Activated T-cell treated with anti-CD3 and anti-CD28 coated beads, Interleukin-2, amount 50 U/mL, for 48 hours (primary cell): Measurements from ENCODE around the gene RNF14.
A peak's percentile ranks its signal among the peaks of the same experiment; 100 is the strongest.

Source experiments
- DNase-seq, 2 experiments: peaks; one replicate each; pipeline ENCODE4 v3.0.0-alpha.2; 2020

RNF14 gene

GRCh38 chr5:141986072-141986471 is 17.2 kb downstream of the RNF14 start:
- DNase-seq = no peak

GRCh38 chr5:141989720-141990119 is 20.8 kb downstream of the RNF14 start:
- no peak for DNase-seq

GRCh38 chr5:141992349-141992963 is 23.6 kb downstream of the RNF14 start:
- DNase-seq = peak; percentile 83 to 87

GRCh38 chr5:141994511-141995136 is 25.7 kb downstream of the RNF14 start:
- DNase-seq = no peak

GRCh38 chr5:141995656-141996055 is 26.8 kb downstream of the RNF14 start:
- DNase-seq = no peak

- no peak for DNase-seq
Observed at GRCh38 chr5:141997358-141997960, 28.6 kb downstream of the RNF14 start.

- DNase-seq = no peak
Observed at GRCh38 chr5:142000173-142000572, 31.3 kb downstream of the RNF14 start.

- DNase-seq = peak in 1 of 2 experiments; percentile 35
Observed at GRCh38 chr5:142000704-142001484, 32.0 kb downstream of the RNF14 start.

GRCh38 chr5:142003266-142003800 is 34.4 kb downstream of the RNF14 start:
- DNase-seq = no peak

GRCh38 chr5:142006363-142007236 is 37.7 kb downstream of the RNF14 start:
- DNase-seq = peak in 1 of 2 experiments; percentile 38

GRCh38 chr5:142007237-142007544 is 38.3 kb downstream of the RNF14 start:
- DNase-seq = peak in 1 of 2 experiments; percentile 25

- no peak for DNase-seq
Observed at GRCh38 chr5:142008813-142009212, 39.9 kb downstream of the RNF14 start.

- no peak for DNase-seq
Observed at GRCh38 chr5:142009886-142010285, 41.0 kb downstream of the RNF14 start.

- DNase-seq = no peak
Observed at GRCh38 chr5:142011572-142012185, 42.8 kb downstream of the RNF14 start.

- peak; percentile 81 to 82 for DNase-seq
Observed at GRCh38 chr5:142012186-142012785, 43.4 kb downstream of the RNF14 start.

- peak; percentile 76 to 82 for DNase-seq
Observed at GRCh38 chr5:142012792-142013388, 44.0 kb downstream of the RNF14 start, which contains the start of gene GNPDA1. Gene GNPDA1 (minus strand): TSS chr5:142013027. CDS start chr5:142012035, 992 bp downstream.

GRCh38 chr5:142013734-142014521 is 45.0 kb downstream of the RNF14 start:
- peak; percentile 40 to 43 for DNase-seq

- DNase-seq = peak; percentile 78
Observed at GRCh38 chr5:142014911-142015584, 46.1 kb downstream of the RNF14 start.

GRCh38 chr5:142015781-142016533 is 47.1 kb downstream of the RNF14 start:
- DNase-seq = peak; percentile 72 to 74
